ENCODE results near the gene C1QTNF1.
"Not testable (repeated sequence)": the region's sequence is repeated elsewhere in the genome, so short reads cannot be mapped to it uniquely, and the experiment has no call there.

C1QTNF1 gene

GRCh38 chr17:79020631-79021301 lies 3.2 kb upstream of the C1QTNF1 start:
- Histone ChIP-seq H3K9me2 (replicated peaks; ENCODE audit: insufficient read depth, low read length) (no peaks in the 10 kb centered on the region), H3K36me3 (replicated peaks; ENCODE audit: insufficient read depth, low read length) (no peaks in the 10 kb centered on the region), H3K27ac (ENCODE audit: low read length) (no peak overlapping the region), H3K4me3 (ENCODE audit: low read length) (no peak overlapping the region), H3K27me3 (replicated peaks; ENCODE audit: insufficient read depth, low read length) (peaks cover 81% of the 10 kb centered on the region), H2AFZ (ENCODE audit: low read length) (no peak overlapping the region), H3K9me3 (replicated peaks; ENCODE audit: insufficient read depth, low read length) (no peaks in the 10 kb centered on the region), H3K4me1 (ENCODE audit: low read length) (no peaks in the 10 kb centered on the region), H3K4me2 (ENCODE audit: low read depth, low read length) (no peak overlapping the region), H3K79me2 (ENCODE audit: low read length) (no peaks in the 10 kb centered on the region), H4K20me1 (ENCODE audit: insufficient read depth, low read length) (no peaks in the 10 kb centered on the region), H3K9ac (ENCODE audit: low read length) (no peak overlapping the region), H3F3A (ENCODE audit: insufficient read depth, low read length) (no peaks in the 10 kb centered on the region)
- TF ChIP-seq EZH2 (optimal IDR thresholded peaks at IDR 0.05; ENCODE audit: low read depth, low read length) (no peak), EZH2phosphoT487 (IDR thresholded peaks at IDR 0.05; ENCODE audit: low read length) (no peak), CTCF (IDR thresholded peaks at IDR 0.05; ENCODE audit: low read length) (no peak)
- no peak for DNase-seq

GRCh38 chr17:79021929-79022328 lies 2.0 kb upstream of the C1QTNF1 start:
- H3K36me3 ChIP-seq (replicated peaks; ENCODE audit: insufficient read depth, low read length); H3F3A ChIP-seq (ENCODE audit: insufficient read depth, low read length); H4K20me1 ChIP-seq (ENCODE audit: insufficient read depth, low read length); H3K4me2 ChIP-seq (ENCODE audit: low read depth, low read length); H3K4me1 ChIP-seq (ENCODE audit: low read length); H3K9ac ChIP-seq (ENCODE audit: low read length); H3K79me2 ChIP-seq (ENCODE audit: low read length); H3K9me2 ChIP-seq (replicated peaks; ENCODE audit: insufficient read depth, low read length); H2AFZ ChIP-seq (ENCODE audit: low read length); H3K4me3 ChIP-seq (ENCODE audit: low read length); H3K27ac ChIP-seq (ENCODE audit: low read length); DNase-seq; H3K9me3 ChIP-seq (replicated peaks; ENCODE audit: insufficient read depth, low read length): not testable (repeated sequence)
- peaks cover 86% of the 10 kb centered on the region for H3K27me3 ChIP-seq (replicated peaks; ENCODE audit: insufficient read depth, low read length)

- TF ChIP-seq EZH2 (optimal IDR thresholded peaks at IDR 0.05; ENCODE audit: low read depth, low read length) (no peak), EZH2phosphoT487 (IDR thresholded peaks at IDR 0.05; ENCODE audit: low read length) (no peak), CTCF (IDR thresholded peaks at IDR 0.05; ENCODE audit: low read length) (no peak)
- no peaks in the 10 kb centered on the region for H3K9me3 ChIP-seq (replicated peaks; ENCODE audit: insufficient read depth, low read length)
- H3K27ac ChIP-seq (ENCODE audit: low read length) = no peak overlapping the region
- no peaks in the 10 kb centered on the region for H4K20me1 ChIP-seq (ENCODE audit: insufficient read depth, low read length)
- H3K4me1 ChIP-seq (ENCODE audit: low read length) = no peaks in the 10 kb centered on the region
- H3K4me3 ChIP-seq (ENCODE audit: low read length) = no peak overlapping the region
- no peak for DNase-seq
- peaks cover 93% of the 10 kb centered on the region for H3K27me3 ChIP-seq (replicated peaks; ENCODE audit: insufficient read depth, low read length)
- no peak overlapping the region for H3K4me2 ChIP-seq (ENCODE audit: low read depth, low read length)
- no peaks in the 10 kb centered on the region for H3F3A ChIP-seq (ENCODE audit: insufficient read depth, low read length)
- no peak overlapping the region for H3K9ac ChIP-seq (ENCODE audit: low read length)
- no peak overlapping the region for H2AFZ ChIP-seq (ENCODE audit: low read length)
- H3K79me2 ChIP-seq (ENCODE audit: low read length) = no peaks in the 10 kb centered on the region
- no peaks in the 10 kb centered on the region for H3K9me2 ChIP-seq (replicated peaks; ENCODE audit: insufficient read depth, low read length)
- no peaks in the 10 kb centered on the region for H3K36me3 ChIP-seq (replicated peaks; ENCODE audit: insufficient read depth, low read length)
Observed at GRCh38 chr17:79022507-79022991, 1.4 kb upstream of the C1QTNF1 start.

GRCh38 chr17:79023180-79023705 lies 726 bp upstream of the C1QTNF1 start:
- Histone ChIP-seq H3K4me2 (ENCODE audit: low read depth, low read length) (no peak overlapping the region), H3K9me3 (replicated peaks; ENCODE audit: insufficient read depth, low read length) (no peaks in the 10 kb centered on the region), H3K4me1 (ENCODE audit: low read length) (no peaks in the 10 kb centered on the region), H3K9ac (ENCODE audit: low read length) (no peak overlapping the region), H3K9me2 (replicated peaks; ENCODE audit: insufficient read depth, low read length) (no peaks in the 10 kb centered on the region), H3K4me3 (ENCODE audit: low read length) (no peak overlapping the region), H3K79me2 (ENCODE audit: low read length) (no peaks in the 10 kb centered on the region), H4K20me1 (ENCODE audit: insufficient read depth, low read length) (no peaks in the 10 kb centered on the region), H3K27ac (ENCODE audit: low read length) (no peak overlapping the region), H3F3A (ENCODE audit: insufficient read depth, low read length) (no peaks in the 10 kb centered on the region), H2AFZ (ENCODE audit: low read length) (no peak overlapping the region), H3K36me3 (replicated peaks; ENCODE audit: insufficient read depth, low read length) (no peaks in the 10 kb centered on the region), H3K27me3 (replicated peaks; ENCODE audit: insufficient read depth, low read length) (peaks cover 97% of the 10 kb centered on the region)
- TF ChIP-seq EZH2 (optimal IDR thresholded peaks at IDR 0.05; ENCODE audit: low read depth, low read length) = no peak
- no peak for TF ChIP-seq CTCF (IDR thresholded peaks at IDR 0.05; ENCODE audit: low read length)
- no peak for TF ChIP-seq EZH2phosphoT487 (IDR thresholded peaks at IDR 0.05; ENCODE audit: low read length)
- DNase-seq = no peak
